Pancreas (tissue), 10 donors: ENCODE results near the gene BCR. TPM values are rescaled to one million over a fixed set of nuclear protein-coding genes. Genes with fewer than 3 reads are reported as not detected.
A peak's percentile ranks its signal among the peaks of the same experiment; 100 is the strongest.

ENCODE experiments used
- ATAC-seq, 4 donors: fragments of 200-7000 bp; cut with Tn5 transposase; one replicate each; pipeline versions ENCODE4 v1.8.0 to v1.9.1; 2020; ENCODE audit warnings: mild to moderate bottlenecking in 4 of 4, moderate library complexity in 4 of 4
- DNase-seq, 6 donors: peaks; one replicate each; pipeline ENCODE4 v3.0.0-alpha.2; 2020
- FAIRE-seq: peaks from 2 replicates; lab custom pipeline; 2012; peaks lifted over from hg19 to GRCh38; lab: Jason Lieb, UNC
- H3K27ac ChIP-seq, 4 donors: fragments of 200-600 bp; sonication (generic); 1 replicate in 3 of 4; 2 replicates in 1 of 4; pipeline versions ENCODE4 v1.5.0 to v1.8.0; 2020
- H3K27me3 ChIP-seq, 4 donors: fragments of 200-600 bp; one replicate each; pipeline ENCODE4 v1.8.0; 2021
- H3K36me3 ChIP-seq, 3 donors: fragments of 200-600 bp; sonication (generic) in 1 of 3; one replicate each; pipeline versions ENCODE4 v1.5.0 to v1.8.0; 2020 to 2021
- H3K4me1 ChIP-seq, 3 donors: fragments of 200-600 bp; one replicate each; pipeline ENCODE4 v1.8.0; 2021
- H3K4me3 ChIP-seq, 4 donors: fragments of 200-600 bp; sonication (generic) in 2 of 4; one replicate each; pipeline versions ENCODE4 v1.5.0 to v1.8.0; 2020 to 2021
- H3K9me3 ChIP-seq, 4 donors: fragments of 200-600 bp; one replicate each; pipeline ENCODE4 v1.8.0; 2021
- CTCF ChIP-seq, 4 donors: fragments of 200-600 bp; sonication (generic) in 3 of 4; IDR thresholded peaks; one replicate each; pipeline versions ENCODE4 v1.5.0 to v1.8.0; 2021; ENCODE audit warnings: antibody characterized with exemption in 4 of 4
- WGBS, 2 donors: extraction: QIAGEN DNeasy Blood & Tissue Kit; methylation state at CpG; one replicate each; pipeline ENCODE4 v1.1.7; 2013; 5-methylcytosine and 5-hydroxymethylcytosine counted together
- intact Hi-C, 3 donors: fragments of 100-400 bp; cut with DNase I; formaldehyde crosslinking; loops; one replicate each; pipeline versions ENCODE4 v1.11.1 to v1.14.2; 2022
- polyA plus RNA-seq, 2 donors: library from polyadenylated mRNA; stranded (reverse); fragments of 200-250 nt; gene quantifications; one replicate each; pipeline ENCODE4 v1.2.3, GENCODE V29; 2013
- total RNA-seq, 6 donors: library from RNA; stranded (reverse); fragmentation: NEBNext Ultra II Directional in 4 of 6; extraction: Animal tissue kit (Norgen Biotek cat#: 25700) in 4 of 6; gene quantifications; one replicate each; pipeline versions ENCODE4 v1.2.1 to v1.2.4, GENCODE V29; 2021 to 2023
- donor health status: healthy with polysubstance abuse.
- donor health status: DM: no; HTN: no; CAD: no; lungs with moderate emphysema.
- donor health status: DM: no; HTN: no; CAD: no.
- donor health status: control.
- donor health status: control.
- donor health status: Bipolar disorder and iron deficiency.
- donor health status: DM: yes; HTN: yes; CAD: no.
- donor health status: DM: no; HTN: no; CAD: no.
- donor health status: DM: no; HTN: no; CAD: no.
- donor health status: DM: yes; HTN: yes; CAD: no.

Gene BCR
- total and polyA plus RNA-seq, 8 donors = 15.5 to 35.9 (median 18.1) TPM

GRCh38 chr22:23225724-23226496, 45.6 kb downstream of the BCR start:
- H3K4me1 ChIP-seq = peaks cover 0 to 17% (median 7%) of the 10 kb centered on the region in 3 donors
- H3K36me3 ChIP-seq = no peaks in the 10 kb centered on the region
- intact Hi-C loops = no loop called here
- 69% methylated on average over 8 of the region's 8 CpGs for WGBS, 2 donors
- no peak for TF ChIP-seq CTCF (IDR thresholded peaks at IDR 0.05)
- no peaks in the 10 kb centered on the region for H3K9me3 ChIP-seq
- no peaks in the 10 kb centered on the region for H3K27me3 ChIP-seq
- DNase-seq = peak in 1 of 6 donors; percentile 32
- ATAC-seq = peak in 3 of 4 donors; percentile 30 to 65 (median 55)
- no peak for FAIRE-seq
- H3K4me3 ChIP-seq = no peak overlapping the region
- peak overlapping the region in 1 of 4 donors; percentile 3 for H3K27ac ChIP-seq

DNA sequence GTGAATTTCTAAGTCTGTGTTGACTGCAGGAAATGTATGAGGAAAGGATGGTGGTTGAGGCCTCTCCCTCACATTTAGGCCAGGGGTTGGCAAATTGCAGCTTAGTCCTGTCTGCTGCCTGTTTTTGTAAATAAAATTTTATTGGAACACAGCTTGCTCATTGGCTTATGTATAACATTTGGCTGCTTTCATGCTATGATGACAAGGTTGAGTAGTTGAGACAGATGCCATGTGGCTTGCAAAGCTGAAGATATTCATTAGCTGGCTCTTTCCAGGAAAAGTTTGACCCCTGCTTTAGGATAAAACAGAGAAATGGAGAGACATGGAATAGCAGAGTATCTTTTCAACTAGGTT, 46.2 kb downstream of the BCR start:
- Histone ChIP-seq H3K36me3 (no peaks in the 10 kb centered on the region), H3K27ac (peak overlapping the region in 1 of 4 donors; percentile 3), H3K4me1 (peaks cover 0 to 14% (median 7%) of the 10 kb centered on the region in 3 donors), H3K4me3 (no peak overlapping the region), H3K9me3 (no peaks in the 10 kb centered on the region), H3K27me3 (no peaks in the 10 kb centered on the region)
- FAIRE-seq = no peak
- ATAC-seq = peak in 1 of 4 donors; percentile 6
- intact Hi-C loops = no loop called here
- DNase-seq = no peak
- TF ChIP-seq CTCF (IDR thresholded peaks at IDR 0.05) = no peak

GRCh38 chr22:23227380-23227779, 47.1 kb downstream of the BCR start:
- peaks cover 0 to 14% (median 7%) of the 10 kb centered on the region in 3 donors for H3K4me1 ChIP-seq
- H3K4me3 ChIP-seq = no peak overlapping the region
- H3K27ac ChIP-seq = no peak overlapping the region
- no peaks in the 10 kb centered on the region for H3K27me3 ChIP-seq
- ATAC-seq (no peak), FAIRE-seq (no peak), DNase-seq (peak in 1 of 6 donors; percentile 7)
- TF ChIP-seq CTCF (IDR thresholded peaks at IDR 0.05) = no peak
- no peaks in the 10 kb centered on the region for H3K9me3 ChIP-seq
- no peaks in the 10 kb centered on the region for H3K36me3 ChIP-seq
- WGBS, 2 donors = 93 to 100% methylated on average over 1 of the region's 1 CpG
- intact Hi-C loops = no loop called here

DNA sequence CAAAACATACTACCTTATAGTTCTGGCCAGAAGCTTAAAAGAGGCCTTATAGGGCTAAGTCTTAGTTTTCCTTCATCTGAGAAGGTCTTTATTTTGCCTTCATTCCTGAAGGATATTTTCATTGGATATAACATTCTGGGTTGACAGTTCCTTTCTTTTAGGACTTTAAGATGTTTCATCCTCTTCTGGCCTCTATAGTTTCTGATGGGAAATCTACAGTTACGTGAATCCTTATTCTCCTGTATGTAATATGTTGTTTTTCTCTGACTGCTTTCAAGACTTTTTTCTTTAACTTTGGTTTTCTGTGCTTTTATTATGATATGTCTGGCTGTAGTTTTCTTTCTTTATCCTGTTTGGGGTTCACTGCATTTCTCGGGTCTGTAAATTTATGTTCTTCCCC, 48.2 kb downstream of the BCR start:
- Histone ChIP-seq H3K36me3 (no peaks in the 10 kb centered on the region), H3K27ac (no peak overlapping the region), H3K9me3 (no peaks in the 10 kb centered on the region), H3K4me1 (peaks cover 0 to 9% (median 4%) of the 10 kb centered on the region in 3 donors), H3K4me3 (no peak overlapping the region), H3K27me3 (no peaks in the 10 kb centered on the region)
- DNase-seq (no peak), FAIRE-seq (no peak), ATAC-seq (no peak)
- WGBS, 2 donors = 98% methylated on average over 2 of the region's 2 CpGs
- TF ChIP-seq CTCF (IDR thresholded peaks at IDR 0.05) = no peak
- intact Hi-C loops = no loop called here

GRCh38 chr22:23229646-23230045, 49.3 kb downstream of the BCR start:
- H3K4me1 ChIP-seq = peaks cover 0 to 3% (median 0%) of the 10 kb centered on the region in 3 donors
- no peaks in the 10 kb centered on the region for H3K36me3 ChIP-seq
- TF ChIP-seq CTCF (IDR thresholded peaks at IDR 0.05) = no peak
- intact Hi-C loops = no loop called here
- DNase-seq = peak in 1 of 6 donors; percentile 39
- H3K27me3 ChIP-seq = no peaks in the 10 kb centered on the region
- no peaks in the 10 kb centered on the region for H3K9me3 ChIP-seq
- H3K27ac ChIP-seq = no peak overlapping the region
- no peak for FAIRE-seq
- 91 to 92% methylated on average over 4 of the region's 4 CpGs for WGBS, 2 donors
- no peak for ATAC-seq
- no peak overlapping the region for H3K4me3 ChIP-seq
